Natural killer cell (primary cell): ENCODE results near the gene OLFM3. TPM values are rescaled to one million over a fixed set of nuclear protein-coding genes. Genes with fewer than 3 reads are reported as not detected.

Experiments used
- ATAC-seq, 3 donors: fragments of 150-1000 bp in 2 of 3; fragments of 200-7000 bp in 1 of 3; cut with Tn5 transposase; 1 replicate in 1 of 3; 2 replicates in 2 of 3; pipeline ENCODE4 v1.10.0; 2021; ENCODE audit warnings: mild to moderate bottlenecking in 2 of 3, moderate library complexity in 2 of 3
- DNase-seq, 2 donors: peaks; one replicate each; pipeline versions ENCODE4 v3.0.0 to v3.0.0-alpha.2; 2013 to 2021; ENCODE audit warnings: mixed read lengths in 1 of 2
- H3K27ac ChIP-seq: one replicate; pipeline ENCODE4 v1.5.1; 2013; ENCODE audit warnings: mild to moderate bottlenecking, low read length
- H3K27me3 ChIP-seq: one replicate; pipeline ENCODE4 v1.6.1; 2013; ENCODE audit warnings: low read length; ENCODE audit not compliant: control insufficient read depth, insufficient read depth
- H3K36me3 ChIP-seq: one replicate; pipeline ENCODE4 v1.6.1; 2013; ENCODE audit warnings: low read length; ENCODE audit not compliant: control insufficient read depth, insufficient read depth
- H3K4me1 ChIP-seq: one replicate; pipeline ENCODE4 v1.6.1; 2013; ENCODE audit warnings: low read length; ENCODE audit not compliant: control insufficient read depth, insufficient read depth
- H3K4me3 ChIP-seq: one replicate; pipeline ENCODE4 v1.5.1; 2013; ENCODE audit warnings: low read length
- H3K9me3 ChIP-seq: one replicate; pipeline ENCODE4 v1.6.1; 2013; ENCODE audit warnings: low read length; ENCODE audit not compliant: control insufficient read depth, insufficient read depth
- H3K27ac Mint-ChIP-seq, 2 donors: one replicate each; pipeline ENCODE4 v1.8.0; 2022; ENCODE audit warnings: mild to moderate bottlenecking in 2 of 2, mixed read lengths in 2 of 2, moderate library complexity in 1 of 2
- H3K27me3 Mint-ChIP-seq, 2 donors: one replicate each; pipeline ENCODE4 v1.8.0; 2022; ENCODE audit warnings: low read depth in 2 of 2, mixed read lengths in 2 of 2
- H3K36me3 Mint-ChIP-seq: one replicate; pipeline ENCODE4 v1.8.0; 2022; ENCODE audit warnings: mixed read lengths
- H3K4me1 Mint-ChIP-seq, 2 donors: one replicate each; pipeline ENCODE4 v1.8.0; 2022; ENCODE audit warnings: mixed read lengths in 2 of 2
- H3K4me3 Mint-ChIP-seq: one replicate; pipeline ENCODE4 v1.8.0; 2022; ENCODE audit warnings: mild to moderate bottlenecking, moderate library complexity, mixed read lengths
- H3K9me3 Mint-ChIP-seq, 2 donors: one replicate each; pipeline ENCODE4 v1.8.0; 2022; ENCODE audit warnings: mixed read lengths in 2 of 2
- WGBS: methylation state at CpG from one replicate; pipeline ENCODE4 v1.1.7; 2013; ENCODE audit warnings: missing lambda C conversion rate; ENCODE audit not compliant: insufficient coverage; 5-methylcytosine and 5-hydroxymethylcytosine counted together
- intact Hi-C: fragments of 100-400 bp; cut with micrococcal nuclease; formaldehyde crosslinking; loops from one replicate; pipeline ENCODE4 v1.14.2; 2022
- total RNA-seq, 4 donors: library from RNA; stranded (reverse); fragments of 120-200 nt in 1 of 4; gene quantifications; one replicate each; pipeline versions ENCODE4 v1.2.3 to v1.2.4, GENCODE V29; 2013 to 2022
- TF ChIP-seq, protein P1 (sequence below): fragments of 200-600 bp; IDR thresholded peaks from one replicate; pipeline ENCODE4 v1.8.0; 2022; ENCODE audit warnings: antibody characterized with exemption

Gene OLFM3
- total RNA-seq, 3 donors from 2014 or later (not counting 1 experiment from before 2014, with no cell fraction given), result not detected

DNA sequence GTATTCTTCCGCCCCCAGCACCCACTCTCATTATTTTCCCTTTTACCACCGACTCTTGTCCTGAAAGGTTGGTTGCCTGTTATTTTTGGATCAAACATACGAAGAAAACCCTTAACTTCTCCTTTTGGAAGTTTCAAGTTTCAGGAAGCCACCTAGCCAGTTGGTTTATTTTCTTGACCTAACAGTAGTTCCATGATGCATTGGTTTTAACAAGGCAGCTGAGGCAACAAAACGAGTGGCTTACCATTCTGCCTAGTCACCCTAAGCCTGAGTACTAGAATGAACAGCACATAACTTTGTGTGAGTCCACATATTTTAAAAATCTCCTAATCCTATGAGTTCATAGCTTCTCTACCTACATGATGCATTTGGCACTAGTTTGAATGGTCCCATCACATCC, 28.9 kb downstream of the OLFM3 start:
- Mint-ChIP-seq H3K4me3 (no peak overlapping the region), H3K27me3 (peaks cover 0 to 3% of the 10 kb centered on the region in 2 donors), H3K4me1 (no peaks in the 10 kb centered on the region), H3K36me3 (no peaks in the 10 kb centered on the region), H3K27ac (no peak overlapping the region), H3K9me3 (peaks cover 5 to 10% of the 10 kb centered on the region in 2 donors)
- ATAC-seq, result no peak
- H3K36me3 ChIP-seq, result no peaks in the 10 kb centered on the region
- no peak overlapping the region for H3K27ac ChIP-seq
- intact Hi-C loops, result no loop called here
- H3K4me1 ChIP-seq, result no peaks in the 10 kb centered on the region
- no peak for DNase-seq
- H3K9me3 ChIP-seq, result no peaks in the 10 kb centered on the region
- H3K27me3 ChIP-seq, result no peaks in the 10 kb centered on the region
- H3K4me3 ChIP-seq, result no peak overlapping the region
- 39% methylated on average over 4 of the region's 4 CpGs for WGBS
- TF ChIP-seq, protein P1, sequence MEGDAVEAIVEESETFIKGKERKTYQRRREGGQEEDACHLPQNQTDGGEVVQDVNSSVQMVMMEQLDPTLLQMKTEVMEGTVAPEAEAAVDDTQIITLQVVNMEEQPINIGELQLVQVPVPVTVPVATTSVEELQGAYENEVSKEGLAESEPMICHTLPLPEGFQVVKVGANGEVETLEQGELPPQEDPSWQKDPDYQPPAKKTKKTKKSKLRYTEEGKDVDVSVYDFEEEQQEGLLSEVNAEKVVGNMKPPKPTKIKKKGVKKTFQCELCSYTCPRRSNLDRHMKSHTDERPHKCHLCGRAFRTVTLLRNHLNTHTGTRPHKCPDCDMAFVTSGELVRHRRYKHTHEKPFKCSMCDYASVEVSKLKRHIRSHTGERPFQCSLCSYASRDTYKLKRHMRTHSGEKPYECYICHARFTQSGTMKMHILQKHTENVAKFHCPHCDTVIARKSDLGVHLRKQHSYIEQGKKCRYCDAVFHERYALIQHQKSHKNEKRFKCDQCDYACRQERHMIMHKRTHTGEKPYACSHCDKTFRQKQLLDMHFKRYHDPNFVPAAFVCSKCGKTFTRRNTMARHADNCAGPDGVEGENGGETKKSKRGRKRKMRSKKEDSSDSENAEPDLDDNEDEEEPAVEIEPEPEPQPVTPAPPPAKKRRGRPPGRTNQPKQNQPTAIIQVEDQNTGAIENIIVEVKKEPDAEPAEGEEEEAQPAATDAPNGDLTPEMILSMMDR, result no peak

DNA sequence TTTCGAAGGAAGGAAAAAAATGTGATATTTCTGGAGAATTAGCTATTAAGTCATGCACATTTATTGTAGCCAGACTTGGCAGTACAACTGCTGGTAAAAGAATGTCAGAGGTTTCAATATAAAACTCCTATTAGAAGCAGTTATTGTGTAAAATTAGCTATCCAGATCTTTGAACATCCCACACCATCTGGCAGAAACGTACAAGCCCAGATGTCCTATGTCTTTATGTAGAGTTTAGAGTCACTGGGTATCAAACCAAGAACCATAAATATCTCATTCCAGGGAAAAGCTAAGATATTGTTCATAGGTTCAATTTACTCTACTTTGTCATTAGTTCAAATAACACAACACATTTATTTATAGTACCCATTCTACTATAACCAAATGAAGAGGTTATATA, 31.4 kb downstream of the OLFM3 start:
- Mint-ChIP-seq H3K36me3 (no peaks in the 10 kb centered on the region), H3K4me1 (no peaks in the 10 kb centered on the region), H3K4me3 (no peak overlapping the region), H3K27me3 (peaks cover 0 to 3% of the 10 kb centered on the region in 2 donors), H3K9me3 (peaks cover 5 to 7% of the 10 kb centered on the region in 2 donors), H3K27ac (no peak overlapping the region)
- no peak overlapping the region for H3K27ac ChIP-seq
- no peak for DNase-seq
- no peaks in the 10 kb centered on the region for H3K4me1 ChIP-seq
- WGBS, result 73% methylated on average over 1 of the region's 2 CpGs
- H3K9me3 ChIP-seq, result no peaks in the 10 kb centered on the region
- no peaks in the 10 kb centered on the region for H3K36me3 ChIP-seq
- no peaks in the 10 kb centered on the region for H3K27me3 ChIP-seq
- TF ChIP-seq, protein P1, result no peak
- H3K4me3 ChIP-seq, result no peak overlapping the region
- ATAC-seq, result no peak
- intact Hi-C loops, result no loop called here

DNA sequence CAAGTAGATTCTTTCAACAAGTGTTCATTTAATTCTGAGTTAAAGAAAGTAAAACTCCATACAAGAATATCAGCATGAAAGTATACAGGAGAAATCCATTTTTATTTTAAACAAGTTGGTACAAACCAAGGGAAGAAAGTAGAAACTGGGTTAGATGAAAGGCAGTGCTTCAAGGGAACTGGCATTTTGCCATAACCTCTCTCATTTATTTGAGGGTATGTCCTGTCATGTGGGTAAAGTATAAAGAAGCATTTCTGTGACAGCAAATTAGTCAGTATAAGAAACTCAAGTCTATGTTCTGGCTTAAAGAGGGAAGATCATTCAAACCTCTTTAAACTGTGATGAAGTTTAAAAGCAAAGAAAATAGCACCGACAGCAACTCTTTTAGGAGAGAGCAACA, 32.0 kb downstream of the OLFM3 start:
- H3K4me1 Mint-ChIP-seq, result no peaks in the 10 kb centered on the region
- peaks cover 0 to 3% of the 10 kb centered on the region in 2 donors for H3K27me3 Mint-ChIP-seq
- TF ChIP-seq, protein P1, result no peak
- 0% methylated on average over 1 of the region's 1 CpG for WGBS
- Histone ChIP-seq H3K27me3 (no peaks in the 10 kb centered on the region), H3K36me3 (no peaks in the 10 kb centered on the region), H3K9me3 (no peaks in the 10 kb centered on the region), H3K4me3 (no peak overlapping the region), H3K4me1 (no peaks in the 10 kb centered on the region), H3K27ac (no peak overlapping the region)
- H3K9me3 Mint-ChIP-seq, result peaks cover 5 to 7% of the 10 kb centered on the region in 2 donors
- H3K36me3 Mint-ChIP-seq, result no peaks in the 10 kb centered on the region
- ATAC-seq (no peak), DNase-seq (no peak)
- H3K27ac Mint-ChIP-seq, result no peak overlapping the region
- H3K4me3 Mint-ChIP-seq, result no peak overlapping the region
- intact Hi-C loops, result no loop called here

DNA sequence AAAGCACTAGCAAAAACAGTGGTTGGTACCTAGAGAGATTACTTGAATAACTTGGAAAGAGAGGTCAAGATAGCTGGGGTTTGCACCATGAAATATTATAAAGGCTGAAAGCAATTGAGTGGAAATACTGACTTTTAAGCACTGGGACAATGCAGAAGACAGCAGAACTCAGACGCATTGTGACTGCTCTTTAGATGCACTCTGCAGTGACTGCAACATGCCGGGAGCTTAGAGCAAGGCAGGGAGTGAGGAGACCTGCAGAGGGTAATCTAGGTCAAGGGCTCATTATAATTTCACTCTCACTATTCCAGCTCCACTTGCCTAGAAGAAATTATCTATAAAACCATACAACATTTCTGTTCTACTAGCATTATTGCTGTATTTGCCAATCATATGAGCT, 36.6 kb downstream of the OLFM3 start:
- H3K27ac ChIP-seq, result no peak overlapping the region
- no peak overlapping the region for H3K27ac Mint-ChIP-seq
- H3K4me1 Mint-ChIP-seq, result no peaks in the 10 kb centered on the region
- H3K4me3 Mint-ChIP-seq, result no peak overlapping the region
- intact Hi-C loops, result no loop called here
- no peaks in the 10 kb centered on the region for H3K36me3 ChIP-seq
- TF ChIP-seq, protein P1, result no peak
- peaks cover 0 to 3% of the 10 kb centered on the region in 2 donors for H3K27me3 Mint-ChIP-seq
- no peak overlapping the region for H3K4me3 ChIP-seq
- ATAC-seq, result no peak
- no peaks in the 10 kb centered on the region for H3K4me1 ChIP-seq
- H3K9me3 ChIP-seq, result no peaks in the 10 kb centered on the region
- no peak for DNase-seq
- peaks cover 3 to 7% of the 10 kb centered on the region in 2 donors for H3K9me3 Mint-ChIP-seq
- H3K36me3 Mint-ChIP-seq, result no peaks in the 10 kb centered on the region
- WGBS, result 91% methylated on average over 2 of the region's 2 CpGs
- H3K27me3 ChIP-seq, result no peaks in the 10 kb centered on the region
